Stimulated activated CD4-positive, alpha-beta T cell treated with anti-CD3 and anti-CD28 coated beads, Interleukin-4, amount 100 ng/mL, for 4 hours (primary cell): ENCODE measurements around the gene RPS16.

Experiments used
- DNase-seq, 2 experiments: peaks; one replicate each; pipeline ENCODE4 v3.0.0-alpha.2; 2020

The RPS16 gene

GRCh38 chr19:39384839-39385568 is 50.7 kb downstream of the RPS16 start:
- no peak for DNase-seq
